ENCODE results near the gene BTBD6. TPM values are rescaled to one million over a fixed set of nuclear protein-coding genes. Genes with fewer than 3 reads are reported as not detected.

The BTBD6 gene
- total and polyA plus RNA-seq, 4 donors = 30.9 to 54.1 (median 47.8) TPM

GRCh38 chr14:105212541-105213300 is 35.6 kb upstream of the BTBD6 start:
- Histone ChIP-seq H3K9ac (ENCODE audit: insufficient read depth in 1 of 2, low read length in 2 of 2) (no peak overlapping the region), H3K9me3 (ENCODE audit: control insufficient read depth in 4 of 4, insufficient read depth in 3 of 4, low read length in 3 of 4) (peaks cover 0 to 7% (median 0%) of the 10 kb centered on the region in 4 donors), H3K27ac (ENCODE audit: low read depth in 1 of 2, low read length in 1 of 2) (no peak overlapping the region), H3K4me1 (ENCODE audit: control insufficient read depth in 5 of 5, insufficient read depth in 5 of 5, low read length in 5 of 5) (peaks cover 0 to 3% (median 0%) of the 10 kb centered on the region in 5 donors), H3K36me3 (ENCODE audit: control insufficient read depth in 4 of 4, insufficient read depth in 4 of 4, low read length in 4 of 4) (peaks cover 0 to 38% (median 9%) of the 10 kb centered on the region in 4 donors), H3K4me3 (no peak overlapping the region), H3K27me3 (ENCODE audit: control insufficient read depth in 3 of 3, insufficient read depth in 3 of 3, low read length in 2 of 3) (no peaks in the 10 kb centered on the region)
- ATAC-seq (ENCODE audit: insufficient read depth, low FRiP score) (no peak), DNase-seq (no peak)
- 90 to 95% methylated on average over 18 of the region's 18 CpGs for WGBS, 2 donors
- no peak for TF ChIP-seq CTCF (IDR thresholded peaks at IDR 0.05; ENCODE audit: control extremely low read depth, extremely low read depth)

- no peak overlapping the region for H3K27ac ChIP-seq (ENCODE audit: low read depth in 1 of 2, low read length in 1 of 2)
- DNase-seq (no peak), ATAC-seq (ENCODE audit: insufficient read depth, low FRiP score) (no peak)
- 92 to 94% methylated on average over 10 of the region's 10 CpGs for WGBS, 2 donors
- peaks cover 0 to 7% (median 0%) of the 10 kb centered on the region in 4 donors for H3K9me3 ChIP-seq (ENCODE audit: control insufficient read depth in 4 of 4, insufficient read depth in 3 of 4, low read length in 3 of 4)
- H3K9ac ChIP-seq (ENCODE audit: insufficient read depth in 1 of 2, low read length in 2 of 2) = no peak overlapping the region
- TF ChIP-seq CTCF (IDR thresholded peaks at IDR 0.05; ENCODE audit: control extremely low read depth, extremely low read depth) = no peak
- no peak overlapping the region for H3K4me3 ChIP-seq
- peaks cover 0 to 3% (median 0%) of the 10 kb centered on the region in 5 donors for H3K4me1 ChIP-seq (ENCODE audit: control insufficient read depth in 5 of 5, insufficient read depth in 5 of 5, low read length in 5 of 5)
- peaks cover 0 to 42% (median 12%) of the 10 kb centered on the region in 4 donors for H3K36me3 ChIP-seq (ENCODE audit: control insufficient read depth in 4 of 4, insufficient read depth in 4 of 4, low read length in 4 of 4)
- H3K27me3 ChIP-seq (ENCODE audit: control insufficient read depth in 3 of 3, insufficient read depth in 3 of 3, low read length in 2 of 3) = no peaks in the 10 kb centered on the region
Measured at GRCh38 chr14:105213361-105213760, 35.0 kb upstream of the BTBD6 start.

GRCh38 chr14:105214324-105214915 is 33.9 kb upstream of the BTBD6 start:
- Histone ChIP-seq H3K36me3 (ENCODE audit: control insufficient read depth in 4 of 4, insufficient read depth in 4 of 4, low read length in 4 of 4) (peaks cover 0 to 47% (median 15%) of the 10 kb centered on the region in 4 donors), H3K27ac (ENCODE audit: low read depth in 1 of 2, low read length in 1 of 2) (no peak overlapping the region), H3K4me1 (ENCODE audit: control insufficient read depth in 5 of 5, insufficient read depth in 5 of 5, low read length in 5 of 5) (peaks cover 0 to 3% (median 0%) of the 10 kb centered on the region in 5 donors), H3K27me3 (ENCODE audit: control insufficient read depth in 3 of 3, insufficient read depth in 3 of 3, low read length in 2 of 3) (no peaks in the 10 kb centered on the region), H3K4me3 (no peak overlapping the region), H3K9me3 (ENCODE audit: control insufficient read depth in 4 of 4, insufficient read depth in 3 of 4, low read length in 3 of 4) (peaks cover 0 to 7% (median 0%) of the 10 kb centered on the region in 4 donors), H3K9ac (ENCODE audit: insufficient read depth in 1 of 2, low read length in 2 of 2) (no peak overlapping the region)
- ATAC-seq (ENCODE audit: insufficient read depth, low FRiP score) (no peak), DNase-seq (no peak)
- no peak for TF ChIP-seq CTCF (IDR thresholded peaks at IDR 0.05; ENCODE audit: control extremely low read depth, extremely low read depth)
- WGBS, 2 donors = 92% methylated on average over 14 of the region's 14 CpGs
